GM12891 (cell line): ENCODE data around the gene GPRIN3.

Experiments
- POLR2A ChIP-seq: IDR thresholded peaks from 2 replicates; pipeline ENCODE4 v1.6.1; 2011; ENCODE audit warnings: low read depth, low read length, control low read depth
- POLR2AphosphoS5 ChIP-seq: IDR thresholded peaks from 2 replicates; pipeline ENCODE4 v1.6.1; 2011; ENCODE audit warnings: low read depth, low read length, control low read depth

DNA sequence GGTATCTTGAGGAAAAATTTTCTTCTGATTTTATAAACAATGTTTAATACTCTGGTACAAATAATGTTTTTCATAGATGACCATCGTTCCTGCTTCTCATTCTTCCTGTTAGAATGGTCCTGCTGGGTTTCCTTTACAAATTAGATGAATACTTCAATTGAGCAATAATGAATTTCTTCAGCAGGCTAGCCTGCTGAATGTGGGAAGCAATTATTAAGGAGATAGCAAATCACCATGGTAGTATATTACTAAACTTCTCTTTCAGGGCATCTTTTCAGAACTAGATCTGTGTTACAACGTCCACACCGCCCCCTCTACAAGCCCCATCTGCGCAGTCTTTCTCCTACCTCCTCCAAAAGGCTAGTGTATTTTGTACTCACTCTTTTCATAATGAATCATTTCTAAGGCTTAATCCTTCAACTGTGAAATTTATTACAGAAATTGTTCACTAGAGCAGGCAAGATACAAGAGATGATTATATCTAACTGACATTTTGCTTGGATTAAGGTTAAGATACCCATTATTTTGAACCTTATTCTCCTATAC is 38.4 kb downstream of the GPRIN3 start:
- TF ChIP-seq POLR2A = no peak
- no peak for TF ChIP-seq POLR2AphosphoS5
